K562 (cell line): ENCODE measurements around the gene SLC2A6. TPM values are rescaled to one million over a fixed set of nuclear protein-coding genes. Genes with fewer than 3 reads are reported as not detected.

Experiments used
- ATAC-seq: fragments of 200-7000 bp; cut with Tn5 transposase; 3 replicates; pipeline ENCODE4 v1.9.1; 2020; ENCODE audit warnings: moderate library complexity
- BruUV-seq: library from RNA; stranded (reverse); fragments of 400-500 nt; replicated peaks from 2 replicates; lab custom pipeline; 2021; lab: Mats Ljungman, UMichigan
- CTCF ChIA-PET: fragments of 300-600 bp; formaldehyde crosslinking; extraction: SDS; loops from one replicate; lab custom pipeline; 2021; ENCODE audit warnings: low intra/inter-chr PET ratio; lab: Yijun Ruan, JAX
- POLR2A ChIA-PET: fragments of 300-600, 350-650 bp; sonication (Branson Sonifier 250); formaldehyde crosslinking; extraction: SDS; loops from one replicate; lab custom pipeline; 2021; ENCODE audit warnings: antibody characterized with exemption, inconsistent platforms; lab: Yijun Ruan, JAX
- DNase-seq, 4 experiments: peaks; one replicate each; pipeline versions ENCODE4 v3.0.0 to v3.0.0-alpha.2; 2011 to 2018; ENCODE audit warnings: low spot score in 3 of 4, mixed read lengths in 3 of 4; ENCODE audit errors: extremely low read depth in 1 of 4
- FAIRE-seq: peaks from 2 replicates; lab custom pipeline; 2011; peaks lifted over from hg19 to GRCh38; lab: Jason Lieb, UNC
- H2AFZ ChIP-seq: 2 replicates; pipeline ENCODE4 v1.6.0; 2011; ENCODE audit warnings: low read depth, low read length, control low read depth, inconsistent platforms
- H3K27ac ChIP-seq: fragments of 200-600 bp; 3 replicates; pipeline ENCODE4 v1.8.0; 2011; ENCODE audit warnings: low read depth, mild to moderate bottlenecking, control low read depth, inconsistent platforms, low read length, moderate library complexity, mixed read lengths; ENCODE audit errors: extremely low read depth
- H3K27me3 ChIP-seq, 2 experiments: fragments of 300-600 bp in 1 of 2; 2 replicates in 1 of 2; 3 replicates in 1 of 2; pipeline versions ENCODE4 v1.6.0 to v1.8.0; 2011; ENCODE audit warnings: inconsistent platforms in 2 of 2, low read length in 2 of 2, mild to moderate bottlenecking in 1 of 2, mixed read lengths in 1 of 2, moderate library complexity in 1 of 2; ENCODE audit not compliant: control insufficient read depth in 2 of 2, insufficient read depth in 2 of 2
- H3K36me3 ChIP-seq: fragments of 300-600 bp; 3 replicates; pipeline ENCODE4 v1.8.0; 2011; ENCODE audit warnings: mild to moderate bottlenecking, low read length, inconsistent platforms; ENCODE audit not compliant: control insufficient read depth, insufficient read depth
- H3K4me1 ChIP-seq, 2 experiments: fragments of 200-600 bp in 1 of 2; replicated peaks in 1 of 2; 2 replicates in 1 of 2; 3 replicates in 1 of 2; pipeline versions ENCODE4 v1.5.1 to v1.8.0; 2011; ENCODE audit warnings: inconsistent platforms in 2 of 2, low read length in 2 of 2, mild to moderate bottlenecking in 1 of 2, mixed read lengths in 1 of 2, moderate library complexity in 1 of 2; ENCODE audit not compliant: control insufficient read depth in 2 of 2, insufficient read depth in 2 of 2
- H3K4me2 ChIP-seq: 2 replicates; pipeline ENCODE4 v1.6.1; 2011; ENCODE audit warnings: low read length, control low read depth, inconsistent platforms, mixed read lengths; ENCODE audit not compliant: insufficient read depth
- H3K4me3 ChIP-seq: fragments of 200-600 bp; sonication (generic), shearing (Covaris generic); 2 replicates; pipeline ENCODE4 v1.5.1; 2016; ENCODE audit warnings: control low read depth, inconsistent platforms
- H3K79me2 ChIP-seq: fragments of 200-600 bp; 3 replicates; pipeline ENCODE4 v1.8.0; 2011; ENCODE audit warnings: low read length, inconsistent platforms; ENCODE audit not compliant: control insufficient read depth, insufficient read depth
- H3K9ac ChIP-seq, 2 experiments: 2 replicates each; pipeline versions ENCODE4 v1.6.0 to v1.6.1; 2011; ENCODE audit warnings: low read depth in 2 of 2, low read length in 2 of 2, control low read depth in 1 of 2, inconsistent platforms in 1 of 2, mild to moderate bottlenecking in 1 of 2, mixed read lengths in 1 of 2; ENCODE audit not compliant: insufficient read depth in 1 of 2
- H3K9me1 ChIP-seq: one replicate; pipeline ENCODE4 v1.6.0; 2011; ENCODE audit warnings: inconsistent platforms, mild to moderate bottlenecking, low read length, moderate library complexity; ENCODE audit not compliant: control insufficient read depth, insufficient read depth
- H3K9me3 ChIP-seq: replicated peaks from 2 replicates; pipeline ENCODE4 v1.5.1; 2011; ENCODE audit warnings: low read depth, low read length, inconsistent platforms; ENCODE audit not compliant: control insufficient read depth, insufficient read depth
- H4K20me1 ChIP-seq: replicated peaks from 2 replicates; pipeline ENCODE4 v1.6.1; 2011; ENCODE audit warnings: low read length, inconsistent platforms, mixed read lengths; ENCODE audit not compliant: control insufficient read depth, insufficient read depth
- ZBTB8A ChIP-seq: fragments of 450-650 bp; IDR thresholded peaks from 2 replicates; pipeline ENCODE4 v1.6.1; 2018; ENCODE audit warnings: mild to moderate bottlenecking, moderate library complexity; ENCODE audit not compliant: partially characterized antibody
- ZNF217 ChIP-seq: sonication (generic); formaldehyde crosslinking; IDR thresholded peaks from 2 replicates; pipeline ENCODE4 v1.8.0; 2022; ENCODE audit warnings: mild to moderate bottlenecking, missing genetic modification reagents
- ZNF274 ChIP-seq: IDR thresholded peaks from 2 replicates; pipeline ENCODE4 v1.6.1; 2011; ENCODE audit warnings: low read depth, mild to moderate bottlenecking, low read length, moderate library complexity, borderline replicate concordance
- ZNF518B ChIP-seq: fragments of 250-450 bp; sonication (Bioruptor Pico); IDR thresholded peaks from 2 replicates; pipeline ENCODE4 v1.5.0; 2021; ENCODE audit warnings: mild to moderate bottlenecking, moderate library complexity
- WGBS: fragments of 100-300 bp; shearing (Covaris generic); methylation state at CpG from one replicate; pipeline ENCODE4 v1.1.6; 2016; ENCODE audit warnings: low coverage, mixed read lengths; ENCODE audit not compliant: insufficient coverage; ENCODE audit errors: missing lambda C conversion rate; 5-methylcytosine and 5-hydroxymethylcytosine counted together
- in situ Hi-C: fragments of 300-500 bp; cut with MboI; formaldehyde crosslinking; loops from 4 replicates; pipeline ENCODE4 v1.15.0; 2018; ENCODE audit warnings: inconsistent platforms, mixed read lengths
- intact Hi-C: fragments of 100-400 bp; cut with micrococcal nuclease; formaldehyde crosslinking; loops from 2 replicates; pipeline ENCODE4 v1.14.2; 2022
- polyA plus RNA-seq, 8 experiments: library from polyadenylated mRNA; depleted of rRNA in 4 of 8; stranded (reverse) in 5 of 8; unstranded in 3 of 8; fragments of >200 nt; fragmentation: Nextera tagmentation in 2 of 8; fragmentation: Illumina TruSeq in 1 of 8; extraction: Ambion mirVana in 2 of 8; extraction: Trizol in 1 of 8; gene quantifications; 2 replicates each; pipeline versions ENCODE4 v1.2.1 to v1.2.3, GENCODE V29; 2011 to 2014; ENCODE audit warnings: inconsistent platforms in 1 of 8, missing spikeins in 1 of 8
- total RNA-seq, 7 experiments: library from RNA; depleted of rRNA in 6 of 7; stranded (reverse); fragments of >200 nt in 6 of 7; fragmentation: Illumina TruSeq in 2 of 7; extraction: Trizol in 2 of 7; gene quantifications; 2 replicates each; pipeline versions ENCODE4 v1.2.1 to v1.2.3, GENCODE V29; 2011 to 2021; ENCODE audit warnings: low replicate concordance in 1 of 7
- TF ChIP-seq, protein P1 (sequence below): fragments of 250-450 bp; sonication (Bioruptor Pico); IDR thresholded peaks from 2 replicates; pipeline ENCODE4 v1.4.0; 2020; ENCODE audit warnings: mild to moderate bottlenecking, moderate library complexity

The SLC2A6 gene
- total and polyA plus RNA-seq, 9 of the 15 experiments (the other 6 are each of a cell fraction or from before 2014, with no cell fraction given), result 0.04 to 0.38 (median 0.09) TPM; not detected in 3

DNA sequence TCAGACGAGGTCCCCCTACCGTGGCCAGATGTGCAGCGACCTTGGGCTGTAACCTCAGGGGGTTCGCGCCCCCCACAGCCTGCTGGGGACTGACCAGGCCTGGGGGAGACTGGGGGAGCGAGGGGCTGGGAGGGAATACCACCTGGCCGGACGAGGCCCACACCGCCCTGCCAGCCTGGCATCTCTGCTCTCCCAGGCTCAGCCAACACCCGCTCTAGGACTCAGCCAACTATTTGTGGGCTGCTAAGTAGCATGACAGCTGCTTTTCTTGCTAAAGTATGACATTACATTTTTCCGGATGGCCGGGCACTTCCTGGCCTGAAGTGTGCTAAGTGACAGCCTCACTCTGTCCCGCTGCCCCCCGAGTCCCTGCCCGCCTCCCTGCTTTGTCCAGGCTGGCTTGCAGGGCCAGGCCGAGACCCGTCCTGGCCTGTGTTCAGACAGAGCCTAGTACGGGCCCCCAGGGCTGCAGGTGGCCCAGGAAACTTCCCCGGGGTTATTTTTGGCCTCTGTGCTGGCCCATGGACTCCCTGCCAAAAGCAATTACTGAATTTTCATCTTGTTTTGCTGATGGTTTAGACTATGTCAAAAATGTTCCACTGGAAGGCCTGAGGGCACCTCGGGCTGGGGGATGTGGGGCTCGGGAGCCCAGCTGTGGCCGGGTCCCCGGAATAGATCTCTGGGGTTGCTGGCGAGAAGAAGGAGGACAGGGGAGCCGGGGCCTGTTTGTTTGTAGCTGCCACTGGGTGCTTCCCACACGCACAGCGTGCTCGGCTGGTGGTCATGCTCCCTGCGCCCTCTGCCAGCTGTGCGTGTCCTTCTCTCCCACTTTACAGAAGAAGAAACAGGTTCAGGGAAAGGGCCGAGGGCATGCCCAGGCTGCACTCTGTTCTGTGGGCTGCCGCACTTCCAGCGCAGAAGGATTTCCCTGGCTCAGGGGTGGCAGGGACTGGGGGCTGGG is 13.4 kb upstream of the SLC2A6 start (continued):
- TF ChIP-seq ZNF518B (CRISPR knock-in tag), result no peak
- no peak for TF ChIP-seq ZNF274

GRCh38 chr9:133491656-133491925 is 12.7 kb upstream of the SLC2A6 start:
- no peaks in the 10 kb centered on the region for H3K9me1 ChIP-seq
- FAIRE-seq (no peak), DNase-seq (no peak), ATAC-seq (no peak)
- WGBS, result 25% methylated on average over 8 of the region's 8 CpGs
- peaks cover 32 to 93% of the 10 kb centered on the region in 2 experiments; a peak in 4 of 5 replicates for H3K27me3 ChIP-seq
- CTCF ChIA-PET, result interaction anchor here (0.6 kb wide), 1 partner anchor 1222 kb away, joined by 4 read pairs; no protein-coding TSS in a partner anchor
- peaks cover 0 to 40% of the 10 kb centered on the region in 2 experiments; a peak in 2 of 5 replicates for H3K4me1 ChIP-seq
- H2AFZ ChIP-seq, result no peak overlapping the region
- no peaks in the 10 kb centered on the region for H3K79me2 ChIP-seq
- H3K4me3 ChIP-seq, result no peak overlapping the region
- BruUV-seq, result no TSS peak
- TF ChIP-seq ZNF217 (CRISPR knock-in tag) (no peak), ZBTB8A (no peak)
- TF ChIP-seq, protein P1, sequence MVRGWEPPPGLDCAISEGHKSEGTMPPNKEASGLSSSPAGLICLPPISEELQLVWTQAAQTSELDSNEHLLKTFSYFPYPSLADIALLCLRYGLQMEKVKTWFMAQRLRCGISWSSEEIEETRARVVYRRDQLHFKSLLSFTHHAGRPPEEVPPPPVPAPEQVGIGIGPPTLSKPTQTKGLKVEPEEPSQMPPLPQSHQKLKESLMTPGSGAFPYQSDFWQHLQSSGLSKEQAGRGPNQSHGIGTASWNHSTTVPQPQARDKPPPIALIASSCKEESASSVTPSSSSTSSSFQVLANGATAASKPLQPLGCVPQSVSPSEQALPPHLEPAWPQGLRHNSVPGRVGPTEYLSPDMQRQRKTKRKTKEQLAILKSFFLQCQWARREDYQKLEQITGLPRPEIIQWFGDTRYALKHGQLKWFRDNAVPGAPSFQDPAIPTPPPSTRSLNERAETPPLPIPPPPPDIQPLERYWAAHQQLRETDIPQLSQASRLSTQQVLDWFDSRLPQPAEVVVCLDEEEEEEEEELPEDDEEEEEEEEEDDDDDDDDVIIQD (CRISPR knock-in tag), result no peak
- H3K9me3 ChIP-seq, result no peaks in the 10 kb centered on the region; the same call in 1 of the 2 replicates
- no peak overlapping the region for H3K4me2 ChIP-seq
- H3K27ac ChIP-seq, result no peak overlapping the region
- H4K20me1 ChIP-seq, result no peaks in the 10 kb centered on the region
- POLR2A ChIA-PET, result no interaction called here
- H3K36me3 ChIP-seq, result no peaks in the 10 kb centered on the region
- intact Hi-C loops (no loop called here), in situ Hi-C loops (no loop called here)
- no peak overlapping the region for H3K9ac ChIP-seq
